HL-60 (cell line): Measurements from ENCODE around the gene KIAA1549.

Experiments
- DNase-seq, 2 experiments: peaks; one replicate each; pipeline ENCODE4 v3.0.0-alpha.2; 2010 to 2020; ENCODE audit warnings: low read depth in 1 of 2, low spot score in 1 of 2
- H3K27ac ChIP-seq: fragments of 250-450 bp; sonication (Bioruptor Pico); replicated peaks from 2 replicates; pipeline ENCODE4 v1.5.1; 2020; ENCODE audit warnings: mild to moderate bottlenecking, moderate library complexity
- H3K27me3 ChIP-seq: fragments of 250-450 bp; sonication (Bioruptor Pico); 2 replicates; pipeline ENCODE4 v1.5.1; 2021; ENCODE audit warnings: mild to moderate bottlenecking, moderate library complexity; ENCODE audit not compliant: insufficient read depth, poor library complexity, severe bottlenecking
- H3K4me3 ChIP-seq: replicated peaks from 2 replicates; pipeline ENCODE4 v1.5.1; 2011; ENCODE audit warnings: mild to moderate bottlenecking, control low read depth, low read length; ENCODE audit not compliant: insufficient read depth
- GABPA ChIP-seq: IDR thresholded peaks from 2 replicates; pipeline ENCODE4 v1.6.1; 2012; ENCODE audit warnings: low read depth
- POLR2AphosphoS5 ChIP-seq: IDR thresholded peaks from 2 replicates; pipeline ENCODE4 v1.6.1; 2012; ENCODE audit warnings: low read depth
- SPI1 ChIP-seq: IDR thresholded peaks from 2 replicates; pipeline ENCODE4 v1.6.1; 2012; ENCODE audit warnings: low read depth, mild to moderate bottlenecking, borderline replicate concordance
- TF ChIP-seq, protein P1 (sequence below): IDR thresholded peaks from 2 replicates; pipeline ENCODE4 v1.6.1; 2012; ENCODE audit warnings: low read depth; ENCODE audit not compliant: insufficient replicate concordance
- TF ChIP-seq, protein P2 (sequence below): IDR thresholded peaks from one replicate; pipeline ENCODE4 v1.5.1; 2011; ENCODE audit warnings: low read length, control low read depth, inconsistent platforms; ENCODE audit not compliant: insufficient read depth

The KIAA1549 gene

DNA sequence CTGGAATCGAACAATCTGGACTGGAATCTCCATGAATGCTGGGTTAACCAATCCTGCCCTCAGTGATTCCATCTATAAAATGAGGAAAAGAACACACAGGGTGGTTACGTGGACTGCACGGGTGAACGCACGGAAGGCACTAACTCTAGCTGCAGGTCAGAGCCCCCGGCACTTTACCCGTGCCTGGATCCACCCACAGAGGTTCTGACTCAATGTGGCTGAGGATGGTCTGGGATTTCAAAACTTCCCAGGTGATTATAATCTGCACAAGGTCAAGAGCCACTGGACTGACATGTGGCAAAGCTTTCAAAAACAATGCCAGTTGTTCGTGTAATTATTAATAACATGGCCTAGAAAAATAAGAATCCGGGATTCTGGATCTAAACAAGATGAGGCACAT is 29.2 kb downstream of the KIAA1549 start:
- Histone ChIP-seq H3K27me3 (no peaks in the 10 kb centered on the region), H3K27ac (no peak overlapping the region), H3K4me3 (no peak overlapping the region)
- TF ChIP-seq SPI1 (no peak), GABPA (no peak), POLR2AphosphoS5 (no peak)
- TF ChIP-seq, protein P1, sequence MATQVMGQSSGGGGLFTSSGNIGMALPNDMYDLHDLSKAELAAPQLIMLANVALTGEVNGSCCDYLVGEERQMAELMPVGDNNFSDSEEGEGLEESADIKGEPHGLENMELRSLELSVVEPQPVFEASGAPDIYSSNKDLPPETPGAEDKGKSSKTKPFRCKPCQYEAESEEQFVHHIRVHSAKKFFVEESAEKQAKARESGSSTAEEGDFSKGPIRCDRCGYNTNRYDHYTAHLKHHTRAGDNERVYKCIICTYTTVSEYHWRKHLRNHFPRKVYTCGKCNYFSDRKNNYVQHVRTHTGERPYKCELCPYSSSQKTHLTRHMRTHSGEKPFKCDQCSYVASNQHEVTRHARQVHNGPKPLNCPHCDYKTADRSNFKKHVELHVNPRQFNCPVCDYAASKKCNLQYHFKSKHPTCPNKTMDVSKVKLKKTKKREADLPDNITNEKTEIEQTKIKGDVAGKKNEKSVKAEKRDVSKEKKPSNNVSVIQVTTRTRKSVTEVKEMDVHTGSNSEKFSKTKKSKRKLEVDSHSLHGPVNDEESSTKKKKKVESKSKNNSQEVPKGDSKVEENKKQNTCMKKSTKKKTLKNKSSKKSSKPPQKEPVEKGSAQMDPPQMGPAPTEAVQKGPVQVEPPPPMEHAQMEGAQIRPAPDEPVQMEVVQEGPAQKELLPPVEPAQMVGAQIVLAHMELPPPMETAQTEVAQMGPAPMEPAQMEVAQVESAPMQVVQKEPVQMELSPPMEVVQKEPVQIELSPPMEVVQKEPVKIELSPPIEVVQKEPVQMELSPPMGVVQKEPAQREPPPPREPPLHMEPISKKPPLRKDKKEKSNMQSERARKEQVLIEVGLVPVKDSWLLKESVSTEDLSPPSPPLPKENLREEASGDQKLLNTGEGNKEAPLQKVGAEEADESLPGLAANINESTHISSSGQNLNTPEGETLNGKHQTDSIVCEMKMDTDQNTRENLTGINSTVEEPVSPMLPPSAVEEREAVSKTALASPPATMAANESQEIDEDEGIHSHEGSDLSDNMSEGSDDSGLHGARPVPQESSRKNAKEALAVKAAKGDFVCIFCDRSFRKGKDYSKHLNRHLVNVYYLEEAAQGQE: no peak
- TF ChIP-seq, protein P2, sequence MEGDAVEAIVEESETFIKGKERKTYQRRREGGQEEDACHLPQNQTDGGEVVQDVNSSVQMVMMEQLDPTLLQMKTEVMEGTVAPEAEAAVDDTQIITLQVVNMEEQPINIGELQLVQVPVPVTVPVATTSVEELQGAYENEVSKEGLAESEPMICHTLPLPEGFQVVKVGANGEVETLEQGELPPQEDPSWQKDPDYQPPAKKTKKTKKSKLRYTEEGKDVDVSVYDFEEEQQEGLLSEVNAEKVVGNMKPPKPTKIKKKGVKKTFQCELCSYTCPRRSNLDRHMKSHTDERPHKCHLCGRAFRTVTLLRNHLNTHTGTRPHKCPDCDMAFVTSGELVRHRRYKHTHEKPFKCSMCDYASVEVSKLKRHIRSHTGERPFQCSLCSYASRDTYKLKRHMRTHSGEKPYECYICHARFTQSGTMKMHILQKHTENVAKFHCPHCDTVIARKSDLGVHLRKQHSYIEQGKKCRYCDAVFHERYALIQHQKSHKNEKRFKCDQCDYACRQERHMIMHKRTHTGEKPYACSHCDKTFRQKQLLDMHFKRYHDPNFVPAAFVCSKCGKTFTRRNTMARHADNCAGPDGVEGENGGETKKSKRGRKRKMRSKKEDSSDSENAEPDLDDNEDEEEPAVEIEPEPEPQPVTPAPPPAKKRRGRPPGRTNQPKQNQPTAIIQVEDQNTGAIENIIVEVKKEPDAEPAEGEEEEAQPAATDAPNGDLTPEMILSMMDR: no peak
- no peak for DNase-seq

DNA sequence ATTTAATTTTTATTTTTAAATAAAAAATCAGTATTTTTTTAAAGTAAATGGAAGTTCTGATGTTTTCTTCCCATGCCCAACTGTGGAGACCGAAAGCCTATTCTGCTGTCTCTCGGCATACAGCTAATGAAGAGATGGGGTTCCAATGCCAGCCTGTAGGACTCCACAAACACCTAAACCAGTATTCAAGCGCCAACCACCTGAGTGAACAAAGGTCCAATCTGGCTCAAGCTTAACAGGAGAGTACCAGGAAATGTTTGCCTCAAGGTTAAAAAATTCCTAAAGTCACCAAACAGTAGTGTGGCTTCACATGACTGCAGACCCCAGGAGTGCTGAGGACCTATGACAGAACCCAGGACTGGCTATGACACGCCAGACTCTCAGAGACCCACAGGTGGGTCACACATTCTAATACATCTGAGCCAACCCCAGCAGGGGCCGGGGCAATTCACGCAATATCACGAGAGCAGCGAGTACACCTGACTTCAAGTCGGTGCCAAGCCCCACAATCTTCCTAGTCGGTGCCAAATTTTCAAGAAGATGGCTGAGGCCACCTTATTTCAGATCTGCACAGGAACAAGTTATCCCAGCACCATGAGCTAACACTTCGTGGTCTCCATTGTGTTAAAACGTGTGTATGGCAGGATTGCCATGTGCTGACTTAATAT is 31.6 kb downstream of the KIAA1549 start:
- no peak for TF ChIP-seq SPI1
- TF ChIP-seq, protein P1: no peak
- no peak for TF ChIP-seq GABPA
- no peak for TF ChIP-seq POLR2AphosphoS5
- TF ChIP-seq, protein P2: no peak
- H3K27me3 ChIP-seq: no peaks in the 10 kb centered on the region
- DNase-seq: no peak
- no peak overlapping the region for H3K4me3 ChIP-seq
- H3K27ac ChIP-seq: no peak overlapping the region

DNA sequence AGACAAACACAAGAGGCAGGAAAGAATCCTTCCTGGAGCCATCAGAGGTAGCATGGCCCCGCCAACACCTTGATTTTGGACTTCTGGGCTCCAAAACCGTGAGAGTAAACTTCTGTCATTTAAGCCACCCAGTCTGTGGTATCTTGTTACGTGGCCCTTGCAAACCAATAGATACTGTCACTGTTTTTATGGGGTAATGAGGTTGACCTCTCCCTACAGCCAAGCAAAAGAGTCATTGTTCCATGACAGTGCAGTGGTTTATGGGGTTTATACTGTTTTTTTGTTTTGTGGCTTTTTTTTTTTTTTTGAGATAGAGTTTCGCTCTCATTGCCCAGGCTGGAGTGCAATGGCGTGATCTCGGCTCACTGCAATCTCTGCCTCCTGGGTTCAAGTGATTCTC is 32.8 kb downstream of the KIAA1549 start:
- TF ChIP-seq SPI1 (no peak), GABPA (no peak), POLR2AphosphoS5 (no peak)
- TF ChIP-seq, protein P1: no peak
- TF ChIP-seq, protein P2: no peak
- H3K27ac ChIP-seq: no peak overlapping the region
- no peak overlapping the region for H3K4me3 ChIP-seq
- no peaks in the 10 kb centered on the region for H3K27me3 ChIP-seq
- DNase-seq: no peak
